Osteocyte (in vitro differentiated cells): ENCODE results near the gene LGALS12. TPM values are rescaled to one million over a fixed set of nuclear protein-coding genes. Genes with fewer than 3 reads are reported as not detected.

ENCODE experiments used
- DNase-seq: peaks from one replicate; pipeline ENCODE4 v3.0.0; 2021; ENCODE audit warnings: mixed read lengths; ENCODE audit not compliant: unreplicated experiment; ENCODE audit errors: extremely low spot score
- H3K27ac Mint-ChIP-seq: one replicate; pipeline ENCODE4 v1.8.0; 2021; ENCODE audit warnings: mild to moderate bottlenecking, mixed read lengths; ENCODE audit not compliant: unreplicated experiment
- H3K27me3 Mint-ChIP-seq: one replicate; pipeline ENCODE4 v1.8.0; 2021; ENCODE audit warnings: mixed read lengths; ENCODE audit not compliant: unreplicated experiment
- H3K36me3 Mint-ChIP-seq: one replicate; pipeline ENCODE4 v1.8.0; 2021; ENCODE audit warnings: mixed read lengths; ENCODE audit not compliant: unreplicated experiment
- H3K4me1 Mint-ChIP-seq: one replicate; pipeline ENCODE4 v1.8.0; 2021; ENCODE audit warnings: mixed read lengths; ENCODE audit not compliant: unreplicated experiment
- H3K4me3 Mint-ChIP-seq: one replicate; pipeline ENCODE4 v1.8.0; 2021; ENCODE audit warnings: mild to moderate bottlenecking, moderate library complexity, mixed read lengths; ENCODE audit not compliant: unreplicated experiment
- H3K9me3 Mint-ChIP-seq: one replicate; pipeline ENCODE4 v1.8.0; 2021; ENCODE audit warnings: mixed read lengths; ENCODE audit not compliant: unreplicated experiment
- total RNA-seq: library from RNA; stranded (reverse); gene quantifications from 2 replicates; pipeline ENCODE4 v1.2.1, GENCODE V29; 2021
- TF ChIP-seq, protein P1 (sequence below): fragments of 200-600 bp; sonication (generic); IDR thresholded peaks from 2 replicates; pipeline ENCODE4 v1.5.0; 2021; ENCODE audit warnings: antibody characterized with exemption, mild to moderate bottlenecking, moderate library complexity

LGALS12 gene
- total RNA-seq, 1 donor from 2014 or later, result not detected

DNA sequence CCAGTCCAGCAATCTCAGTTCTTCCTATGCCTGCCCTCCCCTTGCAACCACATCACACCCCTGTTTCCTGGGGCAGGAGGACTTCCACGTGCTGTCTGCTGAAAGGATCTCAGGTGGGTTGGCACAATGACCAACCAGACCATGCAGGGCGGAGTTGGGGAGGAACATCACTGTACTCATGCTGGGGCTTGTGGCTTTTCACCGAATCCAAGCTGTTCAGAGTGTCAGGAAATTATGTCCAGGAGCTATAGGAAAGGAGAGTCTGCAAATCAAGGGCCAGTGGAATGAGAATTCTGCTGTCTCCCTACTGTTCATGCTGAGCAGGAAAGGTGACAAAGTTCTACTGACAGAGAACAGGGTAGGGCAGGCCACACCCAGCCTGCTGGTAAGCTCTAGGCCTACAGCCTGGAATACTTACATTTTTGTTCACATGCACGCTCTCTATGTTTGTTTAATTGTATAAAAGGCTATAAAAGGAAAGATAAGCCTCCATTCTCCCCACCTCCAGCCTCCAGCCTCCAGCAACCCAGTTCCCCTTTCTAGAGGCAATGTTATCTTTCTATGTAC, 59.0 kb downstream of the LGALS12 start:
- Mint-ChIP-seq H3K36me3 (no peaks in the 10 kb centered on the region), H3K27me3 (peaks cover 14% of the 10 kb centered on the region), H3K4me1 (peaks cover 11% of the 10 kb centered on the region), H3K27ac (no peak overlapping the region), H3K9me3 (no peaks in the 10 kb centered on the region), H3K4me3 (no peak overlapping the region)
- TF ChIP-seq, protein P1, sequence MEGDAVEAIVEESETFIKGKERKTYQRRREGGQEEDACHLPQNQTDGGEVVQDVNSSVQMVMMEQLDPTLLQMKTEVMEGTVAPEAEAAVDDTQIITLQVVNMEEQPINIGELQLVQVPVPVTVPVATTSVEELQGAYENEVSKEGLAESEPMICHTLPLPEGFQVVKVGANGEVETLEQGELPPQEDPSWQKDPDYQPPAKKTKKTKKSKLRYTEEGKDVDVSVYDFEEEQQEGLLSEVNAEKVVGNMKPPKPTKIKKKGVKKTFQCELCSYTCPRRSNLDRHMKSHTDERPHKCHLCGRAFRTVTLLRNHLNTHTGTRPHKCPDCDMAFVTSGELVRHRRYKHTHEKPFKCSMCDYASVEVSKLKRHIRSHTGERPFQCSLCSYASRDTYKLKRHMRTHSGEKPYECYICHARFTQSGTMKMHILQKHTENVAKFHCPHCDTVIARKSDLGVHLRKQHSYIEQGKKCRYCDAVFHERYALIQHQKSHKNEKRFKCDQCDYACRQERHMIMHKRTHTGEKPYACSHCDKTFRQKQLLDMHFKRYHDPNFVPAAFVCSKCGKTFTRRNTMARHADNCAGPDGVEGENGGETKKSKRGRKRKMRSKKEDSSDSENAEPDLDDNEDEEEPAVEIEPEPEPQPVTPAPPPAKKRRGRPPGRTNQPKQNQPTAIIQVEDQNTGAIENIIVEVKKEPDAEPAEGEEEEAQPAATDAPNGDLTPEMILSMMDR, result no peak
- no peak for DNase-seq

Other genes starting within 250 kb of the LGALS12 start
- gene SLC22A9, start 136.3 kb upstream of the LGALS12 start, total RNA-seq, result not detected in 2 replicates
- not detected in 2 replicates for gene PLAAT5, start 14.9 kb upstream of the LGALS12 start, total RNA-seq
- gene PLAAT4, start 30.7 kb downstream of the LGALS12 start, total RNA-seq, result 7.3 and 8.5 TPM in 2 replicates
- gene PLAAT2, start 57.3 kb downstream of the LGALS12 start, total RNA-seq, result not detected in 2 replicates
- 19.0 and 20.0 TPM in 2 replicates for gene PLAAT3, start 108.3 kb downstream of the LGALS12 start, total RNA-seq
- gene ATL3, start 165.3 kb downstream of the LGALS12 start, total RNA-seq, result 96.9 and 107 TPM in 2 replicates
- gene RTN3, start 175.4 kb downstream of the LGALS12 start, total RNA-seq, result 109 and 117 TPM in 2 replicates